HEK293T (cell line): ENCODE results near the gene SOBP.

Experiments used
- BHLHE40 ChIP-seq: fragments of 450-650 bp; IDR thresholded peaks from 2 replicates; pipeline ENCODE4 v1.6.1; 2016; ENCODE audit warnings: mild to moderate bottlenecking, moderate library complexity, borderline replicate concordance
- FOXA1 ChIP-seq: fragments of 450-650 bp; IDR thresholded peaks from 2 replicates; pipeline ENCODE4 v1.6.1; 2016; ENCODE audit warnings: mild to moderate bottlenecking
- FOXM1 ChIP-seq: fragments of 450-650 bp; IDR thresholded peaks from 2 replicates; pipeline ENCODE4 v1.6.1; 2017; ENCODE audit warnings: mild to moderate bottlenecking, borderline replicate concordance
- SP1 ChIP-seq: fragments of 450-650 bp; IDR thresholded peaks from 2 replicates; pipeline ENCODE4 v1.6.1; 2017
- ZNF384 ChIP-seq: fragments of 450-650 bp; IDR thresholded peaks from 2 replicates; pipeline ENCODE4 v1.6.1; 2016

DNA sequence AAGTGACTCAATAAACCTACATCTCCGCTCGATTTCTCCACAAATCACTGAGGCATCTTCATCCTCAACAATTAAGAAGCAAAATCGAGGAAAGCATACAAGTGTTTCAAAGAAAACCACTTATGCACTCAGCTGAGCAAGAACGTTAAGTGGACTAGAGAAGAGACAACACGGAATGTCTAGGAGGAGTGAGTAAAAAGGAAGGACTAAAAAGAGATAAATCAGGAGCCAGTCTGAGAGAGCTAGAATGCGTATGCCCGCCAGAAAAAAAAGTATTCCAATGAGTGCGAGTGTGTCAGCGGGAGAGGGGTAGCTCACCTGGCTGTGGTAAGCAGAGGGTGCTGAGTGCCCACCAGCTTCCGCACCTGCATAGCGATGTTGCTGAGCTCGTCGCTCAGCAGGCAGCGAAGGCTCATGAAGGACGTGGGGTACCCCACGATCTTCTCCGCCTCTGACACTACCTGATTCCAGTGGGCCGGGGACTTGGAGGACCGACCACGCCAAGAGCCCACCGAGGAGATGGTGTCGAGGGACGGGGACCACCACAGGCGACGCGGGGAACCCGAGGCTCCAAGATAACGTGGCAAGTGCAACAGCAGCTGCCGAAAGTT, 31.1 kb upstream of the SOBP start:
- TF ChIP-seq ZNF384 (peak; percentile 5; the same call in 1 of the 2 replicates), BHLHE40 (no peak), FOXM1 (no peak), SP1 (no peak), FOXA1 (no peak)
